Chondrocyte (in vitro differentiated cells): ENCODE measurements around the gene ELMOD2. TPM values are rescaled to one million over a fixed set of nuclear protein-coding genes. Genes with fewer than 3 reads are reported as not detected.

Experiments used
- DNase-seq: peaks from one replicate; pipeline ENCODE4 v3.0.0; 2021; ENCODE audit warnings: mixed read lengths, low spot score
- H3K27ac Mint-ChIP-seq: one replicate; pipeline ENCODE4 v1.8.0; 2021; ENCODE audit warnings: mild to moderate bottlenecking, moderate library complexity, mixed read lengths; ENCODE audit not compliant: unreplicated experiment
- H3K27me3 Mint-ChIP-seq: 2 replicates; pipeline ENCODE4 v1.8.0; 2021; ENCODE audit warnings: low read depth, mixed read lengths
- H3K36me3 Mint-ChIP-seq: 2 replicates; pipeline ENCODE4 v1.8.0; 2021; ENCODE audit warnings: low read depth, mixed read lengths
- H3K4me1 Mint-ChIP-seq: 2 replicates; pipeline ENCODE4 v1.8.0; 2021; ENCODE audit warnings: low read depth, mild to moderate bottlenecking, mixed read lengths
- H3K4me3 Mint-ChIP-seq: one replicate; pipeline ENCODE4 v1.8.0; 2021; ENCODE audit warnings: mild to moderate bottlenecking, moderate library complexity, mixed read lengths; ENCODE audit not compliant: unreplicated experiment
- H3K9me3 Mint-ChIP-seq: 2 replicates; pipeline ENCODE4 v1.8.0; 2021; ENCODE audit warnings: low read depth, mixed read lengths
- total RNA-seq: library from RNA; stranded (reverse); gene quantifications from 3 replicates; pipeline ENCODE4 v1.2.1, GENCODE V29; 2021
- TF ChIP-seq, protein P1 (sequence below): fragments of 200-600 bp; sonication (generic); IDR thresholded peaks from 2 replicates; pipeline ENCODE4 v1.5.0; 2021; ENCODE audit warnings: antibody characterized with exemption, mild to moderate bottlenecking, moderate library complexity

Gene ELMOD2
- total RNA-seq, 1 donor from 2014 or later: 30.5 TPM

DNA sequence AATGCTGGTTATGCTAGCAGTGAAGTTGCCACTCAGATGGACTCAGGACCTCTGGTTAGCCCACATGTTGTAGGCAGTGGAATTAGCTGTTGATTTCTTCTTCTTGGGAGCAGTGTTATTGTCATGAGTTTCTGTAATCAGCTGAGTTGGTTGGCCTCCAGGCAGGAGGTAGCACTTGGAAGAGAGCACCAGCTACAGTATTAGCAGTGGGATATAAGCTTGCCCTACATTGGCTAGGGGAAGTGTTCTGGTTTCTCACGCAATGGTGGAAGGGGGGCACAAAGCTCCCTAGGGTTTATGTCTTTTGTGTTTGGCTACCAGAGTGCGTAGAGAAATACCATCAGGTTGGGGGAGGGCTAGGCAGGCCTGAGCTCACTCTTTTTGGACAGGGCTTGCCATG, 78.7 kb downstream of the ELMOD2 start:
- Mint-ChIP-seq H3K4me3 (no peak overlapping the region), H3K4me1 (peaks cover under 1% of the 10 kb centered on the region), H3K36me3 (no peaks in the 10 kb centered on the region), H3K27me3 (peaks cover 8% of the 10 kb centered on the region), H3K27ac (no peak overlapping the region), H3K9me3 (no peaks in the 10 kb centered on the region)
- no peak for DNase-seq
- TF ChIP-seq, protein P1, sequence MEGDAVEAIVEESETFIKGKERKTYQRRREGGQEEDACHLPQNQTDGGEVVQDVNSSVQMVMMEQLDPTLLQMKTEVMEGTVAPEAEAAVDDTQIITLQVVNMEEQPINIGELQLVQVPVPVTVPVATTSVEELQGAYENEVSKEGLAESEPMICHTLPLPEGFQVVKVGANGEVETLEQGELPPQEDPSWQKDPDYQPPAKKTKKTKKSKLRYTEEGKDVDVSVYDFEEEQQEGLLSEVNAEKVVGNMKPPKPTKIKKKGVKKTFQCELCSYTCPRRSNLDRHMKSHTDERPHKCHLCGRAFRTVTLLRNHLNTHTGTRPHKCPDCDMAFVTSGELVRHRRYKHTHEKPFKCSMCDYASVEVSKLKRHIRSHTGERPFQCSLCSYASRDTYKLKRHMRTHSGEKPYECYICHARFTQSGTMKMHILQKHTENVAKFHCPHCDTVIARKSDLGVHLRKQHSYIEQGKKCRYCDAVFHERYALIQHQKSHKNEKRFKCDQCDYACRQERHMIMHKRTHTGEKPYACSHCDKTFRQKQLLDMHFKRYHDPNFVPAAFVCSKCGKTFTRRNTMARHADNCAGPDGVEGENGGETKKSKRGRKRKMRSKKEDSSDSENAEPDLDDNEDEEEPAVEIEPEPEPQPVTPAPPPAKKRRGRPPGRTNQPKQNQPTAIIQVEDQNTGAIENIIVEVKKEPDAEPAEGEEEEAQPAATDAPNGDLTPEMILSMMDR: no peak

DNA sequence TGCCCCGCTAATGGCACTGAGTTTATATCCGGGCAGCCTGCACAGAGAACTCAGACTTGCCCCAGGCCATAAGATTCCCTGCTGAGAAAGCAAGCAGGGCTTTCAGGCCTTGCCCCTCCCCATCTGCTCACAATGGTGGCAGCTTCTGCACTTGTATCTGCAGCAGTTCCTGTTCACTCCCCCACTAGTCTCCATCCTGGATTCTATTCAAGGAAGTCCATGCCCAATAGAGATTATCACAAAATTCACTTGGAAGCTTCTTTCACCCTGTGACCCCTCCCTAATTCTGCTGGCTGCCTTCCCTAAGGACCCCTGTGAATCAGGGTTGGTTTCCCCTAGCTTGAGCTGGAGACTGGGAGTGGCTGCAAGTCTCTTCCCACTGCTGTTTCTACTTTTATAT, 79.3 kb downstream of the ELMOD2 start:
- TF ChIP-seq, protein P1: no peak
- H3K36me3 Mint-ChIP-seq: no peaks in the 10 kb centered on the region
- no peaks in the 10 kb centered on the region for H3K9me3 Mint-ChIP-seq
- H3K27ac Mint-ChIP-seq: no peak overlapping the region
- H3K4me3 Mint-ChIP-seq: no peak overlapping the region
- DNase-seq: no peak
- H3K27me3 Mint-ChIP-seq: peaks cover 8% of the 10 kb centered on the region
- H3K4me1 Mint-ChIP-seq: peaks cover 2% of the 10 kb centered on the region

Other genes starting within 250 kb of the ELMOD2 start
- 55.0 to 63.8 TPM (median 56.0 TPM) in 3 replicates for gene SCOC, start 150.5 kb upstream of the ELMOD2 start, total RNA-seq
- gene CLGN, start 96.5 kb upstream of the ELMOD2 start, total RNA-seq: 0.41 to 0.89 TPM (median 0.60 TPM) in 3 replicates
- gene MGAT4D, start 25.9 kb upstream of the ELMOD2 start, total RNA-seq: not detected in 3 replicates
- gene UCP1, start 44.8 kb downstream of the ELMOD2 start, total RNA-seq: not detected in 3 replicates
- gene TBC1D9, start 232.2 kb downstream of the ELMOD2 start, total RNA-seq: 40.5 to 46.5 TPM (median 42.0 TPM) in 3 replicates